Urinary bladder (tissue), 4 donors: ENCODE results near the gene SCMH1. TPM values are rescaled to one million over a fixed set of nuclear protein-coding genes. Genes with fewer than 3 reads are reported as not detected.
A peak's percentile ranks its signal among the peaks of the same experiment; 100 is the strongest.
"Not testable (repeated sequence)": the region's sequence is repeated elsewhere in the genome, so short reads cannot be mapped to it uniquely, and the experiment has no call there.

ENCODE experiments used
- DNase-seq: peaks from one replicate; pipeline ENCODE4 v3.0.0-alpha.2; 2015; ENCODE audit errors: extremely low spot score
- H3K27ac ChIP-seq: one replicate; pipeline ENCODE4 v1.5.1; 2013; ENCODE audit warnings: low read depth, mild to moderate bottlenecking, moderate library complexity
- H3K36me3 ChIP-seq: one replicate; pipeline ENCODE4 v1.6.1; 2013; ENCODE audit warnings: mild to moderate bottlenecking, moderate library complexity; ENCODE audit not compliant: insufficient read depth
- H3K4me1 ChIP-seq: one replicate; pipeline ENCODE4 v1.6.1; 2013; ENCODE audit warnings: mild to moderate bottlenecking, moderate library complexity; ENCODE audit not compliant: insufficient read depth
- H3K4me3 ChIP-seq: one replicate; pipeline ENCODE4 v1.5.1; 2013; ENCODE audit warnings: low read depth, low read length
- WGBS: extraction: QIAGEN DNeasy Blood & Tissue Kit; methylation state at CpG from one replicate; pipeline ENCODE4 v1.1.7; 2013; 5-methylcytosine and 5-hydroxymethylcytosine counted together
- polyA plus RNA-seq: library from polyadenylated mRNA; stranded (reverse); fragments of 200-250 nt; gene quantifications from one replicate; pipeline ENCODE4 v1.2.3, GENCODE V29; 2013
- total RNA-seq: library from RNA; depleted of rRNA; stranded (reverse); fragments of >200 nt; gene quantifications from one replicate; pipeline ENCODE4 v1.2.3, GENCODE V29; 2014
- donor health status: healthy with polysubstance abuse.
- donor health status: healthy.

The SCMH1 gene
- total and polyA plus RNA-seq, 2 donors: 46.8 to 59.8 TPM

DNA sequence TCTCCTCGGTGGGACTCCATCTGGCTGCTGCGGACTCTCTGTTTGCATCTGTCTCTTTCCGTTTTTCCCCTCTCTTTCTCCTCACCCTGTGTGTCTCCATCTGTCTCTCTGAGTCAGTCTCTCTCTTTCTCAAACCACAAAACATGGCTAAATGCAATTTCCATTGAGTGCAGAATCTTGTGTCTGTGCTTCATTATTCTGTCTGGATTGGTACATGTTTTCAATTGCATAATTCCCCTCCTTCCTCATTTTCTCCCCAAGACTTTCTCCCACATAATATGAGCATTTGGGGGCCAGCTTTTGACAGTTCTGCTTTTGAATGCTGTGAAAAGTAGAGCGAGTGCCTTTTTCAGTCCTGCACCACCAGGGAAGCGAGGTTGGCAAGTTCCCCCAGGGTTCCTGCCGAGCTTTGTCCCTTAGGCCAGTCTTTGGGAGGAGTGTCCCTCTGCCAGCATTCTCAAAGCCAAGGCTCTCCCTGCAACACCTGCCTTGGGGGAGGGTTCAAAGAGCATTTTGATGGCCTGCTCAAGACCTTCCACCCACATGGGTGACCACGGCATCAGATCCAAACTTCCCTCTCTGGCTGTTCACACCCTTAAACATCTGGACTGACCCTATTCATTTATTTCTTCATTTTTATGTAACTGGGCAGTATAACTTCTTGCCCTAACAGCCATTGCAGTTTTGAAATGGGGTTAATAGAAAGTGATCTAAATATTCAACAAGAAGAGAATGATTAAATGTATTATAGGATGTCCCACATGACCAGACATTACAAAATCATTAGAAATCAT lies 32.8 kb upstream of the SCMH1 start:
- Histone ChIP-seq H3K27ac (no peak overlapping the region), H3K4me3 (no peak overlapping the region), H3K36me3 (no peaks in the 10 kb centered on the region), H3K4me1 (no peaks in the 10 kb centered on the region)
- DNase-seq: no peak
- WGBS: 78% methylated on average over 7 of the region's 7 CpGs

DNA sequence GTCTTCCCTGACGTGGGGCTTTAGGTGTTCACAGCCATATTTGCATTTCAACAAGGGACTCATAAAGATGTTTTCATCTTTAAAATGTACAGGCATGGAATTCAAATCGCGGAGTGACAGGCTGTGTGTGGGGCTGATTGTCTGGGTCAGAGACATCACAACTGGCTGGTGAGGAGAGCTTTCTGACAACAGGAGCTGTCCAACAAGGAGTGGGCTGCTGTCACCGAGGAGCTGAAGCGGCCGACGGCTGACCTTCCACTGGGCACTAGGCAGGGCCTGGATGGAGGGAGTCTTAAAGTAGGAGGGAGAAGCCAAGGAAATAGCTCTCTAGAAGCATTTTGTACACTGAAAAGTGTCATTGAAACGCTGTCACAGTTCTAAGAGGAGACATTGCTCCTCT lies 30.5 kb upstream of the SCMH1 start:
- Histone ChIP-seq H3K4me1 (no peaks in the 10 kb centered on the region), H3K36me3 (no peaks in the 10 kb centered on the region), H3K4me3 (no peak overlapping the region), H3K27ac (no peak overlapping the region)
- WGBS: 79% methylated on average over 8 of the region's 8 CpGs
- DNase-seq: no peak

DNA sequence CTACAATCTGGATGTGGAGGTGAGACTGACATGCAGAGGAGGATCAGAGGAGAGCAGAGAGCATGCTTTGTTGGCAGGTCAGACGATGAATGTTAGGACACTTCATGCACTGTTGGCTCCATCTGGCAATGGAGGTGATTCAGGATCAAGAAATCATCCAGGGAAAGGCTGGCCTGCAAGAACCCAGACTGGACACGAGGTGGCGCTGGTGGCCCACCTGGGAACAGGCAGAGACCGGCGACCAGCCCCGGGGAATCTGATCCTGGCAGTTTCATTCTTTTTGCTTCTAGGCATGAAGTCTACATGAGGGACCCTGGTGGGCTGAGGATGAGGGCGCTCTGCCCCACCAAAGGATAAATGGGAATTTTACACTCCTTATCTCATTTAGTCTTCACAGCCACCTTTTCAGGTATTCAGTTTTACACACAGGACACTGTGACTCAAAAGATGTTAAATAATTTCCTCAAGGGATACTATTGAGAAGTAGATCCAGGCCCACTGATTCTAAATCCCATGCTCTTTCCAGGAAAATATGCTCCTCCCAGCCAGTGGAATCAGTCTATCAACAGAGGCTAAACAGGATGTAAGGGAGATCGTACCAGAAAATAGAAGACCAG lies 26.2 kb upstream of the SCMH1 start:
- Histone ChIP-seq H3K4me3 (no peak overlapping the region), H3K36me3 (no peaks in the 10 kb centered on the region), H3K4me1 (no peaks in the 10 kb centered on the region), H3K27ac (no peak overlapping the region)
- WGBS: 12% methylated on average over 8 of the region's 8 CpGs
- DNase-seq: no peak

DNA sequence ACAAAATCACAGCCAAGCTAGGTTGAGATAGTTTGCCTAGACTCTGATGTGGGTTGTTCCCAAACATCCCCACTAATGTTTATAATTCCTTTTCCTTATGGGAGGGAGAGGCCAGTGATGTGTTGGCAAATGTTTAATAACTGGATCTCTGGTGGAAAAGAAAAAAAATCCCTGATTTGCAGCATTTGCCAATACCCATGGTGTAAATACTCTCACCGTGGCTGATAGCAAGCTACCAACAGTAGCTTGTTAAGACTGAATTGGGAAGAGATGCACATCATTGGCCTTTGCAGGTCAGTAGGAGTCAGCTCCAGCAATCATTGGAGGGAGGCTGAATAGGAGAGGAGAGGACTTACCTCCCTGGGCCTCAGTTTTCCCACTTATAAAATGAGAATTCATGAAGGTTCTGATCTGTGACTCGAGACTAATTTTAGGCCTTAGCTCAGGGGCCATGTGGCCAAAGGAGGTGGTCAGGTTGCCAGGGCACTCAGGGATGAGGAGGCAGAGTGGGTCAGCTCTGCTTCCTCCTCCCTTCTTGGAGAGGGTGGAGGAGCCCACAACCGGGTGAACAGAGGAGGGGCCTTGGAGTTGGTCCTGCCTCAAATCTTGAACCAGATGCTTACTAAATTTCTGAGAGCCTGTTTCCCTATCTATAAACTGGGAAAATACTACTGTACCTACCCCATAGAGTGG lies 20.0 kb upstream of the SCMH1 start:
- Histone ChIP-seq H3K27ac (no peak overlapping the region), H3K4me1 (no peaks in the 10 kb centered on the region), H3K4me3 (no peak overlapping the region), H3K36me3 (no peaks in the 10 kb centered on the region)
- no peak for DNase-seq
- WGBS: 90% methylated on average over 3 of the region's 3 CpGs

DNA sequence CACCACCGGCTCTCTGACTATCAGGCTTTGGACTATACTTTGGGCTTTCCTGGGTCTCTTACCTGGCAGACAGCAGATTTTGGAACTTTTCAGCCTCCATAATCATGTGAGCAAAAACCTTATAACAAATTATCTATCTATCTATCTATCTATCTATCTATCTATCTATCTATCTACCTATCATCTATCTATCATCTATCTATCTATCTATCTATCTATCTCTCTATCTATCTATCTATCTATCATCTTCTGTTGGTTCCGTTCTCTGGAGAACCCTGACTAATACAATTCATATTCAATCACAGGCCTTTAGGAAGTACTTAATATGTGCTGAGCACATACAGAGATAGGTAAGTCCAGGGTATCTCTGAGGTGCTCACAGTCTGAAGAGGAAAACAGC lies 18.7 kb upstream of the SCMH1 start:
- DNase-seq: no peak
- Histone ChIP-seq H3K27ac (no peak overlapping the region), H3K4me3 (no peak overlapping the region), H3K4me1 (no peaks in the 10 kb centered on the region), H3K36me3 (no peaks in the 10 kb centered on the region)
- WGBS: 95% methylated on average over 2 of the region's 2 CpGs

DNA sequence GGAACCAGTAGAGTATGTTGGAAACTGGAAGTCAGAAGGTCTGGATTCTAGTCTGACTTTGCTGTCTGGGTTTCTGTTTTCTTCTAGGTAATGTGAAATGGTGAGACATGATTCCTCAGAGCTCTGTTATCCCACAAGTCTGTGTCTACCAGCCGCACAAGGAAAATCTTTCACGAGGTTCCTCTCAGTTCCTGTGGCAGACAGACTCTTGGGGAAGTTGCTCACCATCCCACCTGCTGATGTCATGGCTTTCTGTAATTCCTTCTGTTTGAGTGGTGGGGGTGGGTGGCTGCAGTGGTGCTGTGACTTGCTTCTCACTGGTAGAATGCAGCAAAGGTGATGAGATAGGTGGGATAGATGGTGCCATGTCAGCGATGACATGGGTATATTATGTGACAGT lies 17.1 kb upstream of the SCMH1 start:
- WGBS: 93% methylated on average over 3 of the region's 3 CpGs
- H3K4me1 ChIP-seq: no peaks in the 10 kb centered on the region

DNA sequence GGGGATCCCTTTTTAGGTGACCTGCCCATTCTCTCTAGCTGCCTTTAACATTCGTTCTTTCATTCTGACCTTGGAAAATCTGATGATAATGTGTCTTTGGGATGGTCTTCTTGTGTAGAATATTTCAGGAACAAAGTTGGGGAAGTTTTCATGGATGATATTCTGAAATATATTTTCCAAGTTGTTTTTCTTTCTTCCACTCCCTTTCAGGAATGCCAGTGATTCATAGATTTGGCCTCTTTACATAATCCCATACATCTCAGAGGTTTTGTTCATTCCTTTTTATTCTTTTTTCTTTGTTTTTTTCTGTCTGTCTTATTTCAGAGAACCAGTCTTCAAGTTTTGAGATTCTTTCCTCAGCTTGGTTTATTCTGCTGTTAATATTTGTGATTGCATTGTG lies 13.9 kb upstream of the SCMH1 start:
- 90% methylated on average over 1 of the region's 1 CpG for WGBS
- Histone ChIP-seq H3K4me1 (no peaks in the 10 kb centered on the region), H3K4me3 (no peak overlapping the region), H3K36me3 (no peaks in the 10 kb centered on the region), H3K27ac (no peak overlapping the region)
- no peak for DNase-seq

More for the DNA sequence above, 17.1 kb upstream of the SCMH1 start:
- Histone ChIP-seq H3K27ac (no peak overlapping the region), H3K4me3 (no peak overlapping the region), H3K36me3 (no peaks in the 10 kb centered on the region)
- no peak for DNase-seq

DNA sequence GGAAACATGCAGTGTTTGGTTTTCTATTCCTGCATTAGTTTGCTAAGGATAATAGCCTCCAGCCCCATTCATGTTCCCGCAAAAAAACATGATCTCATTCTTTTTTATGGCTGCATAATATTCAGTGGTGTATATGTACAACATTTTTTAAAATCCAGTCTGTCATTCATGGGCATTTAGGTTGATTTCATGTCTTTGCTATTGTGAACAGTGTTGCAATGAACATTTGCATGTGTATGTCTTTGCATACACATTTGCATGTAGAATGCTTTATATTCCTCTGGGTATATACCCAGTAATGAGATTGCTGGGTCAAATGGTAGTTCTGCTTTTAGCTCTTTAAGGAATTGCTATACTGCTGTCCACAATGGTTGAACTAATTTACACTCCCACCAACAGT lies 9.0 kb upstream of the SCMH1 start:
- DNase-seq, H3K36me3 ChIP-seq, H3K4me1 ChIP-seq, H3K27ac ChIP-seq, H3K4me3 ChIP-seq: not testable (repeated sequence)
- WGBS: 98% methylated on average over 1 of the region's 1 CpG

DNA sequence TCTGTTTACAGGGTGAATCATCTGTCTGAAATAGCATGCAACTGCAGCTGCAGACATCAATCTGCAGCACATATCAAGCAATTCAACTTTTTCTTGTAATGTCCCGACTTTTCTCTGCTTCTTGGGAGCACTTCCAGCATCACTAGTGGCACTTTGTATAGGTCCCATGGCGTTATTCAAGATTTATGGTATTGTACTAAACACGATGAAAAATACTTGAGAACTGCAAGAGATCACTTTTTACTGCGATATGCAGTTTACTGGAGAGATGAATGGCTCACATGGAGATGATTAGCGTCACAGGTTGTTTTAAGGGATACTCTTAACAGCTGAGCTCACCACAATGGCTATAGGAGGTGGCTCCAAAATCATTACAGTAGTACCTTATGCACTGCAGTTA lies 7.2 kb upstream of the SCMH1 start:
- H3K4me3 ChIP-seq: no peak overlapping the region
- H3K27ac ChIP-seq: no peak overlapping the region
- WGBS: 58% methylated on average over 5 of the region's 5 CpGs
- no peaks in the 10 kb centered on the region for H3K4me1 ChIP-seq
- H3K36me3 ChIP-seq: no peaks in the 10 kb centered on the region
- DNase-seq: no peak

DNA sequence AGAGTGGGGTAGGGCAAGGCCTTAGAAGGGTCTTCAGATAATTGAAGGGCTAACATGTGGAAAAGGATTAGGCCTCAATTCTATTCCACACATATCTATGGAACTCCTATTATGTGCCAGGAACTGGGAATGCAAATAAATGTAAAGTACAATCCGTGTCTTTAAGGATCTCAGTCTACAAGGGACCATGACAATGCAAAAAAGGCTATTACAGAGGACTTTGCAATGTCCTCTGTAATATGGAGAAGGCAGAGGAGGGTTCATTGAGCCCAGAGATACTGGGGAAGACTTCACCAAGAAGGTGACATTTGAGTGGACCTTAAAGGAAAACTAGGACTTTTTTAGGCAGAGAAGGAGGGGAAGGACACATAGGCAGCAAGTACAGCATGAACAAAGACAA lies 4.5 kb upstream of the SCMH1 start:
- Histone ChIP-seq H3K27ac (no peak overlapping the region), H3K36me3 (no peaks in the 10 kb centered on the region), H3K4me3 (no peak overlapping the region), H3K4me1 (no peaks in the 10 kb centered on the region)
- DNase-seq: no peak
- 82% methylated on average over 1 of the region's 1 CpG for WGBS

DNA sequence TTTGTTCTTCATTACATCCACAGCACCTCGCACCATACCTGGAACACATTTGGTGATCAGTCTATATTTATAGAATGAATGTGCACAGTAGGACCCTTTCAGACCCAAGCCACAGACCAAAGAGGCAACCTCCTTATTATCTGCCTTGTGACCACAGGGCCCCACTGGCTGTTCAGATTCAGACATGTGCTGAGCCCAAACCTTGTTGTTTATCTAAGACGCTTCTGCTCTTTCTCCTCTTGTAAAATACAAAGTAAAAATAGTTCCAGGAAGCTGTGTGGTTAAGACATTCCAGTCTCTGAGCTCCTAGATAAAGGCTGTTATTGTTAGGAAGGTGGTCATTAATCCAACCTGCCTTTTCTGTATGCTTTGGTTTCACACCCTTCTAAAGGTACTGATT lies 3.6 kb upstream of the SCMH1 start:
- DNase-seq: no peak
- WGBS: 46% methylated on average over 2 of the region's 2 CpGs
- no peaks in the 10 kb centered on the region for H3K4me1 ChIP-seq
- H3K4me3 ChIP-seq: no peak overlapping the region
- no peaks in the 10 kb centered on the region for H3K36me3 ChIP-seq
- no peak overlapping the region for H3K27ac ChIP-seq

DNA sequence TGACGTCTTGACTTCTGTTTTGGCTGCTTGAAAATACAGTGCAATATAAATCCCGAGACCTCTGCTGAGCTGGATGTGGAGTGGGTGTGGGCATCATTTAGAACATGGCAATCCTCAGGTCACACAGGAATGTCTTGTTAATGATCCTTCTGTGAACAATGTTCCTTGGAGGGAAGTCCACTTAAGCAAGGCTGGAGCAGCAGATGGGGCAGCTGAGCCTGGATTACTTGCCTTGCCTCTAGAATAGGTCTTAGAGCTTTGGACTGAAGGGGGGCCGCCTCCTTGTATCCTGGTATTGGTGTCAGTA lies 926 bp upstream of the SCMH1 start:
- no peaks in the 10 kb centered on the region for H3K4me1 ChIP-seq
- no peaks in the 10 kb centered on the region for H3K36me3 ChIP-seq
- no peak overlapping the region for H3K4me3 ChIP-seq
- WGBS: 77% methylated on average over 3 of the region's 3 CpGs
- H3K27ac ChIP-seq: no peak overlapping the region
- no peak for DNase-seq

DNA sequence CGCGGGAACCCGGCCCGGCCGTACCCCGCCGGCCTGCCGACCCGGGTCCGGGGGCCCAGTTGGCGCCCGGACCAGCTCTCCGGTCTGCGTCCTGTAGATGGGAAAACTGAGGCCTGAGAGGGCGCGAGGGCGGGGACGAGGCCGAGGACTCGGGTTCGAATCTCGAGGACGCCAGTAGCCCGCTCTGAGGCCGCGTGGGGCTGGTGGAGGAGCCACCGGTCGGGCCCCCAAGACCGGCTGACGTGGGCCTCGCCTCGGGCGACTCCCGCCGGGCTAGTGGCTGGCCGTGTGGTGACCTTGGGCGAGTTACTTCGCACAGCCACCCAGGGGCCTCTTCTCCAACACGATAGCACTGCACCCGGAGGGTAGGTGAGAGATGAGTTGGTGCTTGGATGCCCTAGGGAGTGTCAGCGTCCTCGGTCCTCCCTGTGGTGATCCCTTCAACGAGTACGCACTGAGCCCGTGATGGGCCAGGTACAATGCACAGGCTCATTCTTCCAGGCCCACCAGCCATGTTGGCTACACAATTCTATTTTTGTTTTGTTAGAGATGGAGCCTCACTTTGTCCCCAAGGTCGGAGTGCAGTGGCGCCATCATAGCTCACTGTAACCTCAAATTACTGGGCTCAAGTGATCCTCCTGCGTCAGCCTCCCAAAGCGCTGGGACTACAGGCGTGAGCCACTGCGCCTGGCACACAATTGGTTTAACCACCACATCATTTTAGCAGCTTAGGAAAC lies 404 bp upstream of the SCMH1 start:
- 16% methylated on average over 51 of the region's 51 CpGs for WGBS
- no peak for DNase-seq
- peak overlapping the region; percentile 80 for H3K27ac ChIP-seq
- peak overlapping the region; percentile 97 for H3K4me3 ChIP-seq
- no peaks in the 10 kb centered on the region for H3K4me1 ChIP-seq
- no peaks in the 10 kb centered on the region for H3K36me3 ChIP-seq

DNA sequence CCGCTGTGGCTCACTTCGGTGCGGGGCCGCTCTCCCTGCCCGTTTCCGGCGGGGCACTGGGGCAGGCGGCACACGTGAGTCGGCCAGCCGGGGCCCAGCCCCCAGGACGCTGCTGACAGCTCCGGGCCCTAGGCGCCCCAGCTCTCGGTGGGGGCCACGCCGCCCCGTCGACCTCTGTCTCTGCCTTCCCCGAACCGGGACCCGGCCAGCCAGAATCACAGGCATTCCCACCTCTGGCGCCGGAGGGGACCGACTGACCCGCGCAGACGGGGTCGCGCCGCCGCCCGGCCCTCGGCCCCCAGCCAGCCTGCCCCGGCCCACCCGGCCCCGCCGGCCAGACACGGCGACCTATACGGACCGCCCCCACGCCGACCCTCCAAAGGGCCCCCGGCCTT lies 755 bp downstream of the SCMH1 start:
- no peaks in the 10 kb centered on the region for H3K36me3 ChIP-seq
- H3K27ac ChIP-seq: peak overlapping the region; percentile 99
- DNase-seq: no peak
- no peaks in the 10 kb centered on the region for H3K4me1 ChIP-seq
- H3K4me3 ChIP-seq: peak overlapping the region; percentile 97
- under 1% methylated on average over 45 of the region's 45 CpGs for WGBS
